PFSK-1 (cell line): ENCODE measurements around the gene CARD9.

Experiments
- FOXP2 ChIP-seq: optimal IDR thresholded peaks from 2 replicates; pipeline ENCODE3; 2011; ENCODE audit warnings: borderline replicate concordance, control low read depth, inconsistent platforms; ENCODE audit not compliant: insufficient read depth; ENCODE audit errors: extremely low read length, extremely low read depth
- POLR2AphosphoS5 ChIP-seq: IDR thresholded peaks from 2 replicates; pipeline ENCODE4 v1.6.1; 2012; ENCODE audit warnings: low read depth, mild to moderate bottlenecking, control low read depth, low read length, moderate library complexity
- SIN3A ChIP-seq: IDR thresholded peaks from 2 replicates; pipeline ENCODE4 v1.6.1; 2012; ENCODE audit warnings: mild to moderate bottlenecking, low read length, moderate library complexity, borderline replicate concordance; ENCODE audit not compliant: insufficient read depth
- TAF1 ChIP-seq: IDR thresholded peaks from 2 replicates; pipeline ENCODE4 v1.6.1; 2012; ENCODE audit warnings: low read length, control low read depth, borderline replicate concordance; ENCODE audit not compliant: insufficient read depth
- TF ChIP-seq, protein P1 (sequence below), 2 experiments: IDR thresholded peaks; 2 replicates each; pipeline versions ENCODE4 v1.6.1 to v1.8.0; 2011 to 2012; ENCODE audit warnings: low read depth in 2 of 2, low read length in 2 of 2, control low read depth in 1 of 2, inconsistent platforms in 1 of 2, mild to moderate bottlenecking in 1 of 2, moderate library complexity in 1 of 2; ENCODE audit not compliant: insufficient read depth in 1 of 2

CARD9 gene

DNA sequence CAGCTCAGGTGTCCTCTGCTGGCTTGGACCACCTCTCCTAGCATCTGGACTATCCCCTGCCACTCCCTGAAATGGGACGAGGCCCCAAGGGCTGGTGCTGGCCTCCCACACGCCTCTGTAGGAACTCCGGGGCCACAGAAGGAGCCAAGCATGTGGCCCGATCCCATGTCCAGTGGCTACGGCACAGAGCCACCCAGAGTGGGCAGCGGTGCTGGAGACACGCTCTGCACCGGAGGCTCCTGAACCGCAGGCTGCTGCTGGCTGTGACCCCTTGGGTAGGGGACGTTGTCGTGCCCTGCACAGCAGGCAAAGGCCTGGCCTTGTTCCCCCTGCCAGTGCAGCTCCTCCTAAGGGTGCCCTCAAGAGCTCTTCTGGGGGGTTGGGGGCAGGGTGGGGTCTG, 6.4 kb upstream of the CARD9 start:
- TF ChIP-seq FOXP2, result no peak
- no peak for TF ChIP-seq TAF1
- no peak for TF ChIP-seq POLR2AphosphoS5
- TF ChIP-seq, protein P1, sequence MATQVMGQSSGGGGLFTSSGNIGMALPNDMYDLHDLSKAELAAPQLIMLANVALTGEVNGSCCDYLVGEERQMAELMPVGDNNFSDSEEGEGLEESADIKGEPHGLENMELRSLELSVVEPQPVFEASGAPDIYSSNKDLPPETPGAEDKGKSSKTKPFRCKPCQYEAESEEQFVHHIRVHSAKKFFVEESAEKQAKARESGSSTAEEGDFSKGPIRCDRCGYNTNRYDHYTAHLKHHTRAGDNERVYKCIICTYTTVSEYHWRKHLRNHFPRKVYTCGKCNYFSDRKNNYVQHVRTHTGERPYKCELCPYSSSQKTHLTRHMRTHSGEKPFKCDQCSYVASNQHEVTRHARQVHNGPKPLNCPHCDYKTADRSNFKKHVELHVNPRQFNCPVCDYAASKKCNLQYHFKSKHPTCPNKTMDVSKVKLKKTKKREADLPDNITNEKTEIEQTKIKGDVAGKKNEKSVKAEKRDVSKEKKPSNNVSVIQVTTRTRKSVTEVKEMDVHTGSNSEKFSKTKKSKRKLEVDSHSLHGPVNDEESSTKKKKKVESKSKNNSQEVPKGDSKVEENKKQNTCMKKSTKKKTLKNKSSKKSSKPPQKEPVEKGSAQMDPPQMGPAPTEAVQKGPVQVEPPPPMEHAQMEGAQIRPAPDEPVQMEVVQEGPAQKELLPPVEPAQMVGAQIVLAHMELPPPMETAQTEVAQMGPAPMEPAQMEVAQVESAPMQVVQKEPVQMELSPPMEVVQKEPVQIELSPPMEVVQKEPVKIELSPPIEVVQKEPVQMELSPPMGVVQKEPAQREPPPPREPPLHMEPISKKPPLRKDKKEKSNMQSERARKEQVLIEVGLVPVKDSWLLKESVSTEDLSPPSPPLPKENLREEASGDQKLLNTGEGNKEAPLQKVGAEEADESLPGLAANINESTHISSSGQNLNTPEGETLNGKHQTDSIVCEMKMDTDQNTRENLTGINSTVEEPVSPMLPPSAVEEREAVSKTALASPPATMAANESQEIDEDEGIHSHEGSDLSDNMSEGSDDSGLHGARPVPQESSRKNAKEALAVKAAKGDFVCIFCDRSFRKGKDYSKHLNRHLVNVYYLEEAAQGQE (IDR thresholded peaks at IDR 0.05; ENCODE audit: insufficient read depth in 1 of 2, low read depth in 2 of 2, low read length in 2 of 2), result no peak
- no peak for TF ChIP-seq SIN3A

DNA sequence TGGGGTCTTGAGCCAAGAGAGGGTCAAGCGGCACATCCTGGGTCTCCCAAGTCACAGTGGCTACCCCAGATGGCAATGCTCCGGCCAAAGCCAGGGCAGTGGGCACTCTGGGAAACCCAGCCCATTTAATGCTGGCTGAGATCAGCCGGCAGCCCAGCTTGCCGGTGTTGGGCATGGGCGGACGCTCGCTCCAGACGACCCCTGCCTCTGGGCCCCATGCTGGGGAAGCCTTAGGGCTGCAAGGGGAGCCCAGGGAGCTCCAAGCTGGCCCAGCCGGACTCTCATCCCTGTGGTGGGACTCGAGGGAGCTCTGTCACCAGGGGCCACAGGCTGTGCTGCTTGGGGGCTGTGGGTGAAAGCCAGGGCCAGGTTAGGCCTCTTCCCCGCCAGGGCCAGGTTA, 5.9 kb upstream of the CARD9 start:
- TF ChIP-seq, protein P1 (IDR thresholded peaks at IDR 0.05; ENCODE audit: insufficient read depth in 1 of 2, low read depth in 2 of 2, low read length in 2 of 2), result no peak
- TF ChIP-seq POLR2AphosphoS5 (no peak), TAF1 (no peak), SIN3A (no peak)

DNA sequence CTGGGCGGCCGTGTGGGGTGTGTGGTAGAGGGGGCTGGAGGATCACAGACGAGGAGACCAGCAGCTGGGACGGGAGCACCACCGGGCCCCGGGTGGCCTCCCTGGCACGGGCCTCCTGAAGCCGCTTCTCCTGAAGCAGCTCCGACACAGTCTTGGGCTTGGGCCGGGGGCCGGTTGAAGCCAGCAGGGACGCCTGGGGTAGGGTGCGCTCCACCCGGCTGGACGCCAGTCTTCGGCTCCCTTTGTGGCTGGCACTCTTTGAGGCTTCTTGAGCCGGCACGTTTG, 5.5 kb upstream of the CARD9 start:
- TF ChIP-seq, protein P1 (IDR thresholded peaks at IDR 0.05; ENCODE audit: insufficient read depth in 1 of 2, low read depth in 2 of 2, low read length in 2 of 2), result no peak
- no peak for TF ChIP-seq TAF1
- no peak for TF ChIP-seq FOXP2
- TF ChIP-seq POLR2AphosphoS5, result no peak
- no peak for TF ChIP-seq SIN3A

DNA sequence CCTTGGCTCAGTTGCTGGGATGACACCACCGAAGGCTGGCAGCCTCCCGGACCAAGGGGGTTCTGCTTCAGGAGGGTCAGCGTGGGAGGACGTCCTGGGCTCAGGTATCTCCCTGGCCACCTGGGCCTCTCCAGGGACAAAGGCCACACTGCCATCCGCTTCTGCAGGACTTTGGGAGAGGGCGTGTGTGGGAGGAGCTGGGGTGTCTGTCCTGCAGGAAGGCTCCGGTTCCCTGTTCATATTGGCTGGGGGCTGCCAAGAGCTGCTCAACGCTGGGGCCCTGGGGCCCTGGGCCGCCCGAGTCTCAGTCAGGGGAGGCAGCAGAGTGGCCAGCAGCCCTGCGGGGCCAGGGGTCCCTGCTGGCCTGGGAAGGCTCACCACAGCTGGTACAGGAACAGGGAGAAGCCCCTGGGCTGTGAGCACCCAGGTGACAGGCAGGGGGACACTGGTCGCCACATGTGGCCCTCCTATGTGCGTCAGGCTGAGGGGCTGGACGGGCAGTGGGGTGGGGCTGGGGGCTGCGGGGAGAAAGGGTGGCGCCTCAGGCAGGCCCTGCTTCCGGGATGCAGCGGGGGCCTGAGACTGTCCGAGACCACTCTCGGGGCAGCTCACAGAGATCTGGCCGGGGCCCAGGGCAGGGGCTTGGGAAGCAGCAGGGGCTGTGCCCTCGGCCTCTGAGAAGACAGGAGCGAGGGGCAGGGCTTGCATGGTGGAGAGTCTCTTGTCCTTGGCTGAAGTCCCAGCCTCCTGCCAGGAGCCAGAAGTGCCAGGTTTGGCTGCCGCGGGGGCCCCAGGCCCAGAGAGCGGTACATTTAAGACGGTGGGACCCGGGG, 4.9 kb upstream of the CARD9 start:
- TF ChIP-seq SIN3A (no peak), FOXP2 (no peak), POLR2AphosphoS5 (no peak), TAF1 (no peak)
- TF ChIP-seq, protein P1 (IDR thresholded peaks at IDR 0.05; ENCODE audit: insufficient read depth in 1 of 2, low read depth in 2 of 2, low read length in 2 of 2), result no peak
